HCT116 (cell line): ENCODE results near the gene EPHA4. TPM values are rescaled to one million over a fixed set of nuclear protein-coding genes. Genes with fewer than 3 reads are reported as not detected.

Experiments
- ATAC-seq: fragments of 200-7000 bp; cut with Tn5 transposase; 2 replicates; pipeline ENCODE4 v1.9.1; 2020; ENCODE audit warnings: mild to moderate bottlenecking, moderate library complexity
- BruUV-seq: library from RNA; stranded (reverse); fragments of 400-500 nt; replicated peaks from 2 replicates; lab custom pipeline; 2021; lab: Mats Ljungman, UMichigan
- CTCF ChIA-PET: fragments of 300-600 bp; sonication (Branson Sonifier 250); formaldehyde crosslinking; loops from one replicate; lab custom pipeline; 2021; ENCODE audit warnings: antibody characterized with exemption; lab: Charles Lee
- POLR2A ChIA-PET: fragments of 300-600, 350-600 bp; sonication (Branson Sonifier 250); formaldehyde crosslinking; loops from one replicate; lab custom pipeline; 2021; ENCODE audit warnings: antibody characterized with exemption; lab: Charles Lee
- RAD21 ChIA-PET, 2 experiments: fragments of 300-600 bp; sonication (Branson Sonifier 250); formaldehyde crosslinking; loops; one replicate each; lab custom pipeline; 2023; ENCODE audit warnings: low total read pairs in 2 of 2; ENCODE audit not compliant: uncharacterized antibody in 2 of 2, unreplicated experiment in 2 of 2, low non-redundant PET in 1 of 2; lab: Charles Lee
- DNase-seq: peaks from one replicate; pipeline ENCODE4 v3.0.0-alpha.2; 2010; ENCODE audit warnings: low read depth, low spot score
- H2AFZ ChIP-seq: fragments of 200-600 bp; shearing (Covaris generic), sonication (generic); 2 replicates; pipeline ENCODE4 v1.6.1; 2017; ENCODE audit warnings: low read depth, mixed run types, mixed read lengths, antibody characterized with exemption, low read length; ENCODE audit not compliant: poor library complexity, severe bottlenecking
- H3K27ac ChIP-seq: 2 replicates; pipeline ENCODE4 v1.5.1; 2012; ENCODE audit warnings: low read depth, low read length
- H3K27me3 ChIP-seq: fragments of 200-600 bp; sonication (generic); 2 replicates; pipeline ENCODE4 v1.6.1; 2016; ENCODE audit warnings: mixed run types, low read length, mixed read lengths; ENCODE audit not compliant: insufficient read depth
- H3K36me3 ChIP-seq, 2 experiments: fragments of 200-500 bp in 1 of 2; fragments of 200-600 bp in 1 of 2; sonication (Bioruptor generic) in 1 of 2; sonication (generic) in 1 of 2; 2 replicates each; pipeline versions ENCODE4 v1.5.1 to v1.6.1; 2014 to 2016; ENCODE audit warnings: low read length in 2 of 2, inconsistent platforms in 1 of 2, mixed read lengths in 1 of 2, mixed run types in 1 of 2; ENCODE audit not compliant: insufficient read depth in 2 of 2, control insufficient read depth in 1 of 2
- H3K4me1 ChIP-seq, 2 experiments: fragments of 200-600 bp in 1 of 2; sonication (generic) in 1 of 2; 2 replicates each; pipeline versions ENCODE4 v1.5.1 to v1.6.1; 2012 to 2017; ENCODE audit warnings: low read length in 2 of 2, inconsistent platforms in 1 of 2, mild to moderate bottlenecking in 1 of 2, mixed read lengths in 1 of 2, mixed run types in 1 of 2, moderate library complexity in 1 of 2; ENCODE audit not compliant: insufficient read depth in 2 of 2, control insufficient read depth in 1 of 2
- H3K4me2 ChIP-seq: fragments of 200-600 bp; sonication (generic); 2 replicates; pipeline ENCODE4 v1.6.1; 2017; ENCODE audit warnings: mixed run types, low read length, mixed read lengths
- H3K4me3 ChIP-seq, 2 experiments: fragments of 200-600 bp in 1 of 2; sonication (generic) in 1 of 2; replicated peaks in 1 of 2; 2 replicates each; pipeline ENCODE4 v1.5.1; 2011 to 2016; ENCODE audit warnings: low read length in 2 of 2, control low read depth in 1 of 2, low read depth in 1 of 2, mild to moderate bottlenecking in 1 of 2, mixed read lengths in 1 of 2, mixed run types in 1 of 2
- H3K79me2 ChIP-seq: fragments of 200-600 bp; sonication (generic); 2 replicates; pipeline ENCODE4 v1.6.1; 2017; ENCODE audit warnings: mild to moderate bottlenecking, mixed run types, low read length, moderate library complexity, mixed read lengths; ENCODE audit not compliant: insufficient read depth
- H3K9ac ChIP-seq: fragments of 200-600 bp; sonication (generic); 2 replicates; pipeline ENCODE4 v1.6.1; 2016; ENCODE audit warnings: low read length, mixed read lengths
- H3K9me2 ChIP-seq: fragments of 200-600 bp; sonication (generic), shearing (Covaris generic); 2 replicates; pipeline ENCODE4 v1.6.1; 2017; ENCODE audit warnings: mixed run types, mild to moderate bottlenecking, moderate library complexity; ENCODE audit not compliant: insufficient read depth
- H3K9me3 ChIP-seq, 2 experiments: fragments of 200-500 bp in 1 of 2; fragments of 200-600 bp in 1 of 2; sonication (Bioruptor generic) in 1 of 2; sonication (generic) in 1 of 2; 2 replicates each; pipeline ENCODE4 v1.6.1; 2014 to 2017; ENCODE audit warnings: low read length in 2 of 2, mixed read lengths in 2 of 2, inconsistent platforms in 1 of 2, low read depth in 1 of 2, mild to moderate bottlenecking in 1 of 2, mixed run types in 1 of 2, moderate library complexity in 1 of 2; ENCODE audit not compliant: control insufficient read depth in 1 of 2, insufficient read depth in 1 of 2
- H4K20me1 ChIP-seq: fragments of 200-600 bp; sonication (generic), shearing (Covaris generic); 2 replicates; pipeline ENCODE4 v1.6.1; 2017; ENCODE audit warnings: mixed run types, mild to moderate bottlenecking, moderate library complexity; ENCODE audit not compliant: insufficient read depth
- FOSL1 ChIP-seq: IDR thresholded peaks from 2 replicates; pipeline ENCODE4 v1.6.1; 2012; ENCODE audit warnings: low read depth
- SP1 ChIP-seq: IDR thresholded peaks from 2 replicates; pipeline ENCODE4 v1.6.1; 2012; ENCODE audit warnings: low read depth
- ZFX ChIP-seq: fragments of 450-650 bp; IDR thresholded peaks from 2 replicates; pipeline ENCODE4 v1.6.1; 2017
- intact Hi-C: fragments of 100-400 bp; cut with micrococcal nuclease; formaldehyde crosslinking; loops from 2 replicates; pipeline ENCODE4 v1.10.0; 2022
- total RNA-seq: library from RNA; stranded (reverse); gene quantifications from one replicate; pipeline ENCODE4 v1.2.1, GENCODE V29; 2021; ENCODE audit not compliant: unreplicated experiment

The EPHA4 gene
- total RNA-seq, 1 experiment from 2014 or later: 3.5 TPM

GRCh38 chr2:221546505-221547225 lies 25.4 kb downstream of the EPHA4 start:
- Histone ChIP-seq H3K9me3 (no peaks in the 10 kb centered on the region), H3K27ac (no peak overlapping the region), H3K36me3 (no peaks in the 10 kb centered on the region), H3K9ac (no peak overlapping the region), H4K20me1 (no peaks in the 10 kb centered on the region), H3K9me2 (no peaks in the 10 kb centered on the region), H3K4me1 (peaks cover 0 to 8% of the 10 kb centered on the region in 2 experiments; a peak in 1 of 4 replicates), H3K27me3 (no peaks in the 10 kb centered on the region), H3K4me2 (no peak overlapping the region), H2AFZ (no peak overlapping the region), H3K79me2 (no peaks in the 10 kb centered on the region), H3K4me3 (no peak overlapping the region)
- TF ChIP-seq FOSL1 (peak; percentile 51), SP1 (peak; percentile 27; the same call in 1 of the 2 replicates), ZFX (no peak)
- intact Hi-C loops: no loop called here
- BruUV-seq: no TSS peak
- ATAC-seq (0 out of 2 replicates have a peak, but pooled peaks have one; percentile 52), DNase-seq (peak; percentile 4)
- ChIA-PET POLR2A (no interaction called here), CTCF (no interaction called here), RAD21 (no interaction called here)

DNA sequence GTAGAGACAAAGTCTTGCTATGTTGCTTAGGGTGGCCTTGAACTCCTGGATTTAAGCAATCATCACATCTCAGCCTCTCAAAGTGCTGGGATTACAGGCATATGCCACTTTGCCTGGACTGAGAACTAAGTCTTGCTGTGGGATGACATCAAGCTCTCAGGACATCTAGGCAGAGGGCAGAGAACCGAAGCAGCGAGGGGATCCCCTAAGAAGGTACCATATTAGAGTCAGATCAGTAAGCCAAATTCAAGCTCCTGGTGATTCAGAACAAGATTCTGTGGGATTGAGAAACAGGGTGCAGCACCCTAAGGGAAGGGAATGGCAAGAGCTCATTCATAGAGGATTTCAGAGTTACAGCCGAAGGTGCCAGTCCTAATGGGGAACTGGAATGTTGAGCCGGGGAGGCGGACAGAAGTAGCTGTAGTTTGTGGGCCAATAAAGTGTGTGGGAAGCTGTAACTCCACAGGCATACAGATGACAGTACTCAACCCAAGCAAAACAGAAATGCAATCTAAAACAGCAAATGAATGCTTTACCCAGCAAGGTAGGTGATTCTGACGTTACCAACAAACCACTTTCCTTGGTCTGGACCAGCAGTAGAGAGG lies 30.9 kb downstream of the EPHA4 start:
- no peak for ATAC-seq

More for the DNA sequence above, 30.9 kb downstream of the EPHA4 start:
- RAD21 ChIA-PET: no interaction called here
- H3K36me3 ChIP-seq: no peaks in the 10 kb centered on the region
- H4K20me1 ChIP-seq: no peaks in the 10 kb centered on the region
- POLR2A ChIA-PET: no interaction called here
- BruUV-seq: no TSS peak
- no peak overlapping the region for H3K9ac ChIP-seq
- H2AFZ ChIP-seq: no peak overlapping the region
- H3K4me1 ChIP-seq: no peaks in the 10 kb centered on the region
- no peak overlapping the region for H3K27ac ChIP-seq
- no peak overlapping the region for H3K4me2 ChIP-seq
- CTCF ChIA-PET: no interaction called here
- H3K9me3 ChIP-seq: no peaks in the 10 kb centered on the region
- H3K27me3 ChIP-seq: no peaks in the 10 kb centered on the region
- H3K4me3 ChIP-seq: no peak overlapping the region
- no peak for TF ChIP-seq SP1
- no peaks in the 10 kb centered on the region for H3K79me2 ChIP-seq
- intact Hi-C loops: no loop called here
- H3K9me2 ChIP-seq: no peaks in the 10 kb centered on the region
- no peak for DNase-seq
